GM21619 (cell line): ENCODE results near the gene ADCY4.

Experiments used
- ATAC-seq: cut with Tn5 transposase; IDR thresholded peaks from one replicate; pipeline ENCODE4 v1.9.1; 2021; ENCODE audit not compliant: unreplicated experiment

ADCY4 gene

GRCh38 chr14:24278424-24278823 is 56.4 kb downstream of the ADCY4 start:
- no peak for ATAC-seq

GRCh38 chr14:24277606-24278321 is 57.1 kb downstream of the ADCY4 start:
- no peak for ATAC-seq

- ATAC-seq = no peak
Measured at GRCh38 chr14:24277071-24277470, 57.8 kb downstream of the ADCY4 start.

GRCh38 chr14:24274101-24274543 is 60.7 kb downstream of the ADCY4 start:
- peak; percentile 34 for ATAC-seq

- ATAC-seq = no peak
Measured at GRCh38 chr14:24273422-24273998, 61.4 kb downstream of the ADCY4 start.

GRCh38 chr14:24272467-24272866 is 62.4 kb downstream of the ADCY4 start:
- ATAC-seq = no peak

- no peak for ATAC-seq
Measured at GRCh38 chr14:24271834-24272263, 63.0 kb downstream of the ADCY4 start.

- peak; percentile 81 for ATAC-seq
Measured at GRCh38 chr14:24271134-24271833, 63.6 kb downstream of the ADCY4 start, which contains the start of gene RABGGTA. RABGGTA (minus strand) TSS chr14:24271597; CDS start chr14:24271115, 482 bp downstream.

GRCh38 chr14:24270537-24271133 is 64.2 kb downstream of the ADCY4 start:
- ATAC-seq = peak; percentile 2

GRCh38 chr14:24269910-24270536 is 64.8 kb downstream of the ADCY4 start:
- no peak for ATAC-seq

GRCh38 chr14:24269368-24269767 is 65.5 kb downstream of the ADCY4 start:
- ATAC-seq = no peak
